Sigmoid colon (tissue), 7 donors: ENCODE results near the gene FGGY. TPM values are rescaled to one million over a fixed set of nuclear protein-coding genes. Genes with fewer than 3 reads are reported as not detected.
"Not testable (repeated sequence)": the region's sequence is repeated elsewhere in the genome, so short reads cannot be mapped to it uniquely, and the experiment has no call there.

ENCODE experiments used
- DNase-seq: peaks from one replicate; pipeline ENCODE4 v3.0.0-alpha.2; 2019
- H3K27ac ChIP-seq, 4 donors: fragments of 200-600 bp; sonication (generic); one replicate each; pipeline ENCODE4 v1.5.1; 2016 to 2019; ENCODE audit warnings: mild to moderate bottlenecking in 1 of 4
- H3K27me3 ChIP-seq, 3 donors: fragments of 200-600 bp; sonication (generic); one replicate each; pipeline ENCODE4 v1.5.1; 2019; ENCODE audit warnings: mild to moderate bottlenecking in 1 of 3
- H3K36me3 ChIP-seq, 4 donors: fragments of 200-600 bp; sonication (generic); one replicate each; pipeline ENCODE4 v1.5.1; 2016 to 2019
- H3K4me1 ChIP-seq, 4 donors: fragments of 200-600 bp; sonication (generic); one replicate each; pipeline ENCODE4 v1.5.1; 2017 to 2019
- H3K4me3 ChIP-seq, 4 donors: fragments of 200-600 bp; sonication (generic); one replicate each; pipeline ENCODE4 v1.5.1; 2017 to 2019; ENCODE audit warnings: mild to moderate bottlenecking in 2 of 4, moderate library complexity in 1 of 4
- H3K9me3 ChIP-seq, 4 donors: fragments of 200-600 bp in 3 of 4; sonication (generic) in 3 of 4; one replicate each; pipeline versions ENCODE4 v1.5.1 to v1.6.1; 2013 to 2019
- CTCF ChIP-seq, 4 experiments: fragments of 450-650 bp in 3 of 4; fragments of 200-600 bp in 1 of 4; IDR thresholded peaks; one replicate each; pipeline ENCODE4 v1.5.1; 2016 to 2019; ENCODE audit warnings: antibody characterized with exemption in 4 of 4, mild to moderate bottlenecking in 3 of 4, moderate library complexity in 2 of 4
- EP300 ChIP-seq, 4 donors: sonication (generic); formaldehyde crosslinking; IDR thresholded peaks; one replicate each; pipeline ENCODE4 v1.6.1; 2017; ENCODE audit warnings: antibody characterized with exemption in 4 of 4
- POLR2A ChIP-seq, 2 donors: fragments of 450-650 bp; IDR thresholded peaks; one replicate each; pipeline ENCODE4 v1.6.1; 2016; ENCODE audit warnings: antibody characterized with exemption in 2 of 2, mild to moderate bottlenecking in 2 of 2, moderate library complexity in 2 of 2
- POLR2AphosphoS5 ChIP-seq, 4 donors: sonication (generic); formaldehyde crosslinking; IDR thresholded peaks; one replicate each; pipeline ENCODE4 v1.6.1; 2017; ENCODE audit warnings: antibody characterized with exemption in 4 of 4
- WGBS, 2 donors: extraction: QIAGEN DNeasy Blood & Tissue Kit; methylation state at CpG; one replicate each; pipeline ENCODE4 v1.1.7; 2013; 5-methylcytosine and 5-hydroxymethylcytosine counted together
- intact Hi-C: fragments of 100-400 bp; cut with DNase I; formaldehyde crosslinking; loops from one replicate; pipeline ENCODE4 v1.15.1; 2023
- polyA plus RNA-seq, 3 donors: library from polyadenylated mRNA; stranded (reverse); fragments of 200-250 nt; gene quantifications; one replicate each; pipeline ENCODE4 v1.2.3, GENCODE V29; 2013
- total RNA-seq, 4 donors: library from RNA; depleted of rRNA; stranded (reverse); fragments of >200 nt; gene quantifications; one replicate each; pipeline ENCODE4 v1.1.0, GENCODE V29; 2016
- donor health status: healthy with polysubstance abuse.
- donor health status: Bipolar disorder and iron deficiency.
- donor health status: healthy.

Gene FGGY
- total and polyA plus RNA-seq, 7 donors: 4.8 to 54.1 (median 20.5) TPM

- no peak for DNase-seq
- H3K4me1 ChIP-seq: no peaks in the 10 kb centered on the region
- H3K27me3 ChIP-seq: no peaks in the 10 kb centered on the region
- intact Hi-C loops: no loop called here
- H3K4me3 ChIP-seq: no peak overlapping the region
- no peak overlapping the region for H3K27ac ChIP-seq
- H3K9me3 ChIP-seq: no peaks in the 10 kb centered on the region
- 98 to 99% methylated on average over 2 of the region's 2 CpGs for WGBS, 2 donors
- no peaks in the 10 kb centered on the region for H3K36me3 ChIP-seq
- TF ChIP-seq EP300 (IDR thresholded peaks at IDR 0.05): no peak
- TF ChIP-seq CTCF (IDR thresholded peaks at IDR 0.05): no peak
- TF ChIP-seq POLR2A (IDR thresholded peaks at IDR 0.05): no peak
- TF ChIP-seq POLR2AphosphoS5 (IDR thresholded peaks at IDR 0.05): no peak
Measured at GRCh38 chr1:59528900-59529299, 232.0 kb downstream of the FGGY start.

- Histone ChIP-seq H3K36me3 (no peaks in the 10 kb centered on the region), H3K27ac (no peak overlapping the region), H3K4me3 (no peak overlapping the region), H3K27me3 (no peaks in the 10 kb centered on the region), H3K9me3 (no peaks in the 10 kb centered on the region), H3K4me1 (no peaks in the 10 kb centered on the region)
- TF ChIP-seq CTCF (IDR thresholded peaks at IDR 0.05) (no peak), EP300 (IDR thresholded peaks at IDR 0.05) (no peak), POLR2AphosphoS5 (IDR thresholded peaks at IDR 0.05) (no peak), POLR2A (IDR thresholded peaks at IDR 0.05) (no peak)
- no peak for DNase-seq
- 94 to 98% methylated on average over 3 of the region's 3 CpGs for WGBS, 2 donors
- intact Hi-C loops: no loop called here
Measured at GRCh38 chr1:59530119-59530518, 233.2 kb downstream of the FGGY start.

- Histone ChIP-seq H3K4me3 (no peak overlapping the region), H3K27ac (no peak overlapping the region), H3K4me1 (no peaks in the 10 kb centered on the region), H3K9me3 (no peaks in the 10 kb centered on the region), H3K27me3 (no peaks in the 10 kb centered on the region), H3K36me3 (no peaks in the 10 kb centered on the region)
- no peak for DNase-seq
- intact Hi-C loops: no loop called here
- TF ChIP-seq EP300 (IDR thresholded peaks at IDR 0.05) (no peak), POLR2AphosphoS5 (IDR thresholded peaks at IDR 0.05) (no peak), CTCF (IDR thresholded peaks at IDR 0.05) (no peak), POLR2A (IDR thresholded peaks at IDR 0.05) (no peak)
Measured at GRCh38 chr1:59532102-59532501, 235.2 kb downstream of the FGGY start.

GRCh38 chr1:59538476-59538875, 241.6 kb downstream of the FGGY start:
- H3K4me1 ChIP-seq, DNase-seq, H3K4me3 ChIP-seq, H3K36me3 ChIP-seq, intact Hi-C loops, H3K9me3 ChIP-seq, H3K27ac ChIP-seq, H3K27me3 ChIP-seq: not testable (repeated sequence)
- WGBS, 2 donors: 94 to 96% methylated on average over 1 of the region's 2 CpGs

GRCh38 chr1:59539961-59540681, 243.2 kb downstream of the FGGY start:
- Histone ChIP-seq H3K4me3 (no peak overlapping the region), H3K9me3 (no peaks in the 10 kb centered on the region), H3K27ac (no peak overlapping the region), H3K4me1 (no peaks in the 10 kb centered on the region), H3K36me3 (no peaks in the 10 kb centered on the region), H3K27me3 (no peaks in the 10 kb centered on the region)
- 85 to 86% methylated on average over 5 of the region's 5 CpGs for WGBS, 2 donors
- intact Hi-C loops: no loop called here
- TF ChIP-seq POLR2AphosphoS5 (IDR thresholded peaks at IDR 0.05) (no peak), POLR2A (IDR thresholded peaks at IDR 0.05) (no peak), EP300 (IDR thresholded peaks at IDR 0.05) (no peak), CTCF (IDR thresholded peaks at IDR 0.05) (no peak)
- DNase-seq: no peak
